ENCODE measurements around the gene SMURF2. TPM values are rescaled to one million over a fixed set of nuclear protein-coding genes. Genes with fewer than 3 reads are reported as not detected.
A peak's percentile ranks its signal among the peaks of the same experiment; 100 is the strongest.

SMURF2 gene
- polyA plus RNA-seq, 1 of the 3 experiments (the other 2 are of a cell fraction): 36.6 TPM

DNA sequence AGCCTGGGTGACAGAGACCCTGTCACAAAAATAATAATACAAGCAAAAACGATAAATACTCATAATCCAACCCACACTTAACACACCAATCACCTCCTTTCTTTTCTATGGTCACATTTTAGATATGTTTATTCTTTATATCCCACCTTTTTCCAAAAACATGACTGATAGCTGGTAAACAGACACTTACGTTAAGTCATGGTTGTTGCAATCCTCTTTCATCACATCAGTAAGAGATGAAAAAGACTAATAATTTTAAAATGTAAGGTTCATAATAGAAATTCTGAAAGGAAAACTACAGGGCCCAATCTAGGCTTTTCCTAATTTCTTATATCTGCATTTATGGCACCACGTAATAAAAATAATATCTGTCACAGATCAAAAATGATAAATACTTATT lies 10.2 kb downstream of the SMURF2 start:
- H3K27ac ChIP-seq (ENCODE audit: low read depth in 2 of 2, low read length in 1 of 2): peak overlapping the region in 1 of 2 experiments; percentile 33; a peak in 1 of 4 replicates
- H4K20me1 ChIP-seq (ENCODE audit: insufficient read depth): peaks cover 97% of the 10 kb centered on the region
- ChIA-PET POLR2A (no interaction called here), CTCF (interaction anchor here (0.8 to 4.3 kb wide), 7 partner anchors 13 to 231 kb away, joined by 3 to 43 read pairs (median 3); partner anchors contain the start of genes CEP95 and POLG2)
- H3K9ac ChIP-seq: no peak overlapping the region
- H3K27me3 ChIP-seq (ENCODE audit: insufficient read depth): no peaks in the 10 kb centered on the region
- H3F3A ChIP-seq (replicated peaks; ENCODE audit: insufficient read depth): peaks cover 70% of the 10 kb centered on the region
- H3K4me2 ChIP-seq: no peak overlapping the region; the same call in 1 of the 2 replicates
- H3K4me1 ChIP-seq (ENCODE audit: control insufficient read depth in 1 of 2, insufficient read depth in 2 of 2, low read depth in 1 of 2, low read length in 1 of 2): peaks cover 3 to 23% of the 10 kb centered on the region in 2 experiments
- H3K9me3 ChIP-seq: peaks cover 10% of the 10 kb centered on the region
- WGBS (ENCODE audit: low lambda C conversion rate): 92% methylated on average over 3 of the region's 3 CpGs
- H3K9me2 ChIP-seq: no peaks in the 10 kb centered on the region
- H3K4me3 ChIP-seq (ENCODE audit: low read depth in 2 of 2, low read length in 1 of 2): no peak overlapping the region
- no peak overlapping the region for H2AFZ ChIP-seq (ENCODE audit: low read depth)
- no peak for TF ChIP-seq RCOR1 (IDR thresholded peaks at IDR 0.05; ENCODE audit: low read length)
- no peak for TF ChIP-seq TAF1 (IDR thresholded peaks at IDR 0.05; ENCODE audit: borderline replicate concordance, low read depth, low read length)
- TF ChIP-seq TEAD4 (IDR thresholded peaks at IDR 0.05; ENCODE audit: borderline replicate concordance, insufficient read depth): no peak
- TF ChIP-seq, protein P1, sequence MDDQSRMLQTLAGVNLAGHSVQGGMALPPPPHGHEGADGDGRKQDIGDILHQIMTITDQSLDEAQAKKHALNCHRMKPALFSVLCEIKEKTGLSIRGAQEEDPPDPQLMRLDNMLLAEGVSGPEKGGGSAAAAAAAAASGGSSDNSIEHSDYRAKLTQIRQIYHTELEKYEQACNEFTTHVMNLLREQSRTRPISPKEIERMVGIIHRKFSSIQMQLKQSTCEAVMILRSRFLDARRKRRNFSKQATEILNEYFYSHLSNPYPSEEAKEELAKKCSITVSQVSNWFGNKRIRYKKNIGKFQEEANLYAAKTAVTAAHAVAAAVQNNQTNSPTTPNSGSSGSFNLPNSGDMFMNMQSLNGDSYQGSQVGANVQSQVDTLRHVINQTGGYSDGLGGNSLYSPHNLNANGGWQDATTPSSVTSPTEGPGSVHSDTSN (IDR thresholded peaks at IDR 0.05): no peak
- no peak for TF ChIP-seq ELF1 (IDR thresholded peaks at IDR 0.05)
- peaks cover 100% of the 10 kb centered on the region for H3K79me2 ChIP-seq (ENCODE audit: insufficient read depth)
- peaks cover 0 to 57% of the 10 kb centered on the region in 2 experiments for H3K36me3 ChIP-seq (replicated peaks in 1 of 2; ENCODE audit: control insufficient read depth in 1 of 2, insufficient read depth in 2 of 2, low read length in 1 of 2)
- DNase-seq: no peak

GRCh38 chr17:64648234-64648633 lies 13.9 kb downstream of the SMURF2 start:
- no peak overlapping the region for H3K4me3 ChIP-seq (ENCODE audit: low read depth in 2 of 2, low read length in 1 of 2)

More at GRCh38 chr17:64648234-64648633, 13.9 kb downstream of the SMURF2 start:
- H3K27ac ChIP-seq (ENCODE audit: low read depth in 2 of 2, low read length in 1 of 2): peak overlapping the region in 1 of 2 experiments; percentile 37; a peak in 1 of 4 replicates
- peaks cover 62% of the 10 kb centered on the region for H3F3A ChIP-seq (replicated peaks; ENCODE audit: insufficient read depth)
- no peak for TF ChIP-seq SIN3A (IDR thresholded peaks at IDR 0.05; ENCODE audit: borderline replicate concordance, low read depth, low read length)
- TF ChIP-seq MXI1 (IDR thresholded peaks at IDR 0.05; ENCODE audit: low read depth, low read length): no peak
- TF ChIP-seq, protein P1 (IDR thresholded peaks at IDR 0.05): no peak
- no peak for TF ChIP-seq TAF1 (IDR thresholded peaks at IDR 0.05; ENCODE audit: borderline replicate concordance, low read depth, low read length)
- no peak for TF ChIP-seq RCOR1 (IDR thresholded peaks at IDR 0.05; ENCODE audit: low read length)
- TF ChIP-seq JUND (IDR thresholded peaks at IDR 0.05): no peak
- no peak for TF ChIP-seq GATA2 (CRISPR knock-in tag; IDR thresholded peaks at IDR 0.05)
- TF ChIP-seq NFIC (IDR thresholded peaks at IDR 0.05; ENCODE audit: borderline replicate concordance): no peak
- no peak for TF ChIP-seq MAX (IDR thresholded peaks at IDR 0.05; ENCODE audit: low read depth)
- TF ChIP-seq TEAD4 (IDR thresholded peaks at IDR 0.05; ENCODE audit: borderline replicate concordance, insufficient read depth): no peak
- no peak for TF ChIP-seq TCF12 (IDR thresholded peaks at IDR 0.05)
- no peak for TF ChIP-seq RAD21 (IDR thresholded peaks at IDR 0.05; ENCODE audit: low read length)
- no peak for TF ChIP-seq FOXJ3 (CRISPR knock-in tag; IDR thresholded peaks at IDR 0.05)
- TF ChIP-seq EZH2phosphoT487 (IDR thresholded peaks at IDR 0.05; ENCODE audit: borderline replicate concordance, low read depth): no peak
- TF ChIP-seq NRF1 (IDR thresholded peaks at IDR 0.05; ENCODE audit: low read depth, low read length): no peak
- TF ChIP-seq EP300 (IDR thresholded peaks at IDR 0.05; ENCODE audit: borderline replicate concordance in 1 of 2, low read depth in 1 of 2, low read length in 1 of 2): no peak
- no peak for TF ChIP-seq ELF1 (IDR thresholded peaks at IDR 0.05)
- no peak for TF ChIP-seq CHD2 (IDR thresholded peaks at IDR 0.05; ENCODE audit: low read length, partially characterized antibody)
- TF ChIP-seq, protein P2, sequence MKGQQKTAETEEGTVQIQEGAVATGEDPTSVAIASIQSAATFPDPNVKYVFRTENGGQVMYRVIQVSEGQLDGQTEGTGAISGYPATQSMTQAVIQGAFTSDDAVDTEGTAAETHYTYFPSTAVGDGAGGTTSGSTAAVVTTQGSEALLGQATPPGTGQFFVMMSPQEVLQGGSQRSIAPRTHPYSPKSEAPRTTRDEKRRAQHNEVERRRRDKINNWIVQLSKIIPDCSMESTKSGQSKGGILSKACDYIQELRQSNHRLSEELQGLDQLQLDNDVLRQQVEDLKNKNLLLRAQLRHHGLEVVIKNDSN (IDR thresholded peaks at IDR 0.05; ENCODE audit: borderline replicate concordance, low read depth): no peak
- no peak for TF ChIP-seq RFX5 (IDR thresholded peaks at IDR 0.05; ENCODE audit: low read length)
- no peak for DNase-seq
- no peak overlapping the region for H2AFZ ChIP-seq (ENCODE audit: low read depth)
- H3K9ac ChIP-seq: peak overlapping the region; percentile 30; the same call in 1 of the 2 replicates
- ChIA-PET CTCF (interaction anchor here (1.5 to 4.3 kb wide), 9 partner anchors 14 to 229 kb away, joined by 4 to 43 read pairs (median 10); partner anchors contain the start of genes POLG2 and SMURF2), POLR2A (no interaction called here)
- H3K27me3 ChIP-seq (ENCODE audit: insufficient read depth): no peaks in the 10 kb centered on the region
- peaks cover 97% of the 10 kb centered on the region for H4K20me1 ChIP-seq (ENCODE audit: insufficient read depth)
- H3K79me2 ChIP-seq (ENCODE audit: insufficient read depth): peaks cover 100% of the 10 kb centered on the region
- WGBS (ENCODE audit: low lambda C conversion rate): 81% methylated on average over 1 of the region's 1 CpG
- peaks cover 0 to 68% of the 10 kb centered on the region in 2 experiments for H3K36me3 ChIP-seq (replicated peaks in 1 of 2; ENCODE audit: control insufficient read depth in 1 of 2, insufficient read depth in 2 of 2, low read length in 1 of 2)
- peaks cover 3 to 14% of the 10 kb centered on the region in 2 experiments; a peak in 3 of 4 replicates for H3K4me1 ChIP-seq (ENCODE audit: control insufficient read depth in 1 of 2, insufficient read depth in 2 of 2, low read depth in 1 of 2, low read length in 1 of 2)
- H3K9me3 ChIP-seq: no peaks in the 10 kb centered on the region
- H3K9me2 ChIP-seq: no peaks in the 10 kb centered on the region
- H3K4me2 ChIP-seq: 0 out of 2 replicates have a peak overlapping the region, but pooled peaks have one; percentile 18
